WTC11 (cell line): Measurements from ENCODE around the gene HSPB6. TPM values are rescaled to one million over a fixed set of nuclear protein-coding genes. Genes with fewer than 3 reads are reported as not detected.

Experiments
- ATAC-seq: fragments of 200-7000 bp; cut with Tn5 transposase; 2 replicates; pipeline ENCODE4 v1.10.0; 2021; ENCODE audit warnings: mild to moderate bottlenecking, moderate library complexity
- CTCF ChIA-PET: fragments of 300-600 bp; sonication (Branson Sonifier 250); formaldehyde crosslinking; loops from one replicate; lab custom pipeline; 2021; ENCODE audit warnings: antibody characterized with exemption; lab: Charles Lee
- POLR2A ChIA-PET: fragments of 350-600 bp; sonication (Branson Sonifier 250); formaldehyde crosslinking; loops from one replicate; lab custom pipeline; 2021; ENCODE audit warnings: antibody characterized with exemption; lab: Charles Lee
- DNase-seq: peaks from one replicate; pipeline ENCODE4 v3.0.0; 2021; ENCODE audit warnings: low spot score
- H3K27ac Mint-ChIP-seq: 2 replicates; pipeline ENCODE4 v1.8.0; 2021; ENCODE audit warnings: mixed read lengths
- H3K27me3 Mint-ChIP-seq: 2 replicates; pipeline ENCODE4 v1.8.0; 2021; ENCODE audit warnings: low read depth, mild to moderate bottlenecking, moderate library complexity, mixed read lengths
- H3K36me3 Mint-ChIP-seq: 2 replicates; pipeline ENCODE4 v1.8.0; 2021; ENCODE audit warnings: mixed read lengths
- H3K4me1 Mint-ChIP-seq: 2 replicates; pipeline ENCODE4 v1.8.0; 2022; ENCODE audit warnings: mixed read lengths
- H3K4me3 Mint-ChIP-seq: 2 replicates; pipeline ENCODE4 v1.8.0; 2021; ENCODE audit warnings: mild to moderate bottlenecking, moderate library complexity, mixed read lengths
- H3K9me3 Mint-ChIP-seq: 2 replicates; pipeline ENCODE4 v1.8.0; 2021; ENCODE audit warnings: mixed read lengths
- AFF4 ChIP-seq: sonication (generic); formaldehyde crosslinking; IDR thresholded peaks from 2 replicates; pipeline ENCODE4 v1.8.1; 2023; ENCODE audit warnings: mild to moderate bottlenecking, missing genetic modification reagents, borderline replicate concordance
- CBFB ChIP-seq: sonication (generic); formaldehyde crosslinking; IDR thresholded peaks from 2 replicates; pipeline ENCODE4 v1.8.1; 2022; ENCODE audit warnings: mild to moderate bottlenecking, low read depth, missing genetic modification reagents
- E2F4 ChIP-seq: sonication (generic); formaldehyde crosslinking; IDR thresholded peaks from 2 replicates; pipeline ENCODE4 v1.8.1; 2022; ENCODE audit warnings: low read depth, mild to moderate bottlenecking, moderate library complexity, missing genetic modification reagents, borderline replicate concordance
- ESRRA ChIP-seq: sonication (generic); formaldehyde crosslinking; IDR thresholded peaks from 2 replicates; pipeline ENCODE4 v1.8.1; 2022; ENCODE audit warnings: mild to moderate bottlenecking, missing genetic modification reagents, borderline replicate concordance
- FOXJ3 ChIP-seq: sonication (generic); formaldehyde crosslinking; IDR thresholded peaks from 2 replicates; pipeline ENCODE4 v1.9.0; 2021; ENCODE audit warnings: missing genetic modification reagents, mild to moderate bottlenecking, borderline replicate concordance
- FOXP1 ChIP-seq: sonication (generic); formaldehyde crosslinking; IDR thresholded peaks from 2 replicates; pipeline ENCODE4 v1.8.0; 2022; ENCODE audit warnings: missing genetic modification reagents, mild to moderate bottlenecking, moderate library complexity, borderline replicate concordance
- FOXP4 ChIP-seq: sonication (generic); formaldehyde crosslinking; IDR thresholded peaks from 2 replicates; pipeline ENCODE4 v1.8.0; 2022; ENCODE audit warnings: mild to moderate bottlenecking, missing genetic modification reagents
- GABPB1 ChIP-seq: sonication (generic); formaldehyde crosslinking; IDR thresholded peaks from 2 replicates; pipeline ENCODE4 v1.8.1; 2023; ENCODE audit warnings: mild to moderate bottlenecking, missing genetic modification reagents
- GRHL2 ChIP-seq: fragments of 250-450 bp; sonication (Bioruptor Pico); IDR thresholded peaks from 2 replicates; pipeline ENCODE4 v1.8.0; 2022; ENCODE audit warnings: mild to moderate bottlenecking, moderate library complexity; ENCODE audit not compliant: insufficient replicate concordance, severe bottlenecking
- HMGA2 ChIP-seq: fragments of 250-450 bp; sonication (Bioruptor Pico); IDR thresholded peaks from 2 replicates; pipeline ENCODE4 v1.4.0; 2021; ENCODE audit warnings: mild to moderate bottlenecking, moderate library complexity
- JAZF1 ChIP-seq: fragments of 250-450 bp; sonication (Bioruptor Pico); IDR thresholded peaks from 2 replicates; pipeline ENCODE4 v1.9.0; 2021; ENCODE audit warnings: moderate library complexity, mild to moderate bottlenecking, inconsistent platforms
- MAX ChIP-seq: sonication (generic); formaldehyde crosslinking; IDR thresholded peaks from 2 replicates; pipeline ENCODE4 v1.8.0; 2022; ENCODE audit warnings: mild to moderate bottlenecking, missing genetic modification reagents
- MYBL2 ChIP-seq: sonication (generic); formaldehyde crosslinking; IDR thresholded peaks from 2 replicates; pipeline ENCODE4 v1.8.1; 2023; ENCODE audit warnings: mild to moderate bottlenecking, moderate library complexity, missing genetic modification reagents
- PRDM15 ChIP-seq: sonication (generic); formaldehyde crosslinking; IDR thresholded peaks from 2 replicates; pipeline ENCODE4 v1.8.0; 2022; ENCODE audit warnings: missing genetic modification reagents
- PREB ChIP-seq: sonication (generic); formaldehyde crosslinking; IDR thresholded peaks from 2 replicates; pipeline ENCODE4 v1.8.1; 2022; ENCODE audit warnings: mild to moderate bottlenecking, missing genetic modification reagents, moderate library complexity, borderline replicate concordance
- SMAD3 ChIP-seq: sonication (generic); formaldehyde crosslinking; IDR thresholded peaks from 2 replicates; pipeline ENCODE4 v1.8.0; 2022; ENCODE audit warnings: missing genetic modification reagents, mild to moderate bottlenecking, borderline replicate concordance
- SMAD4 ChIP-seq: sonication (generic); formaldehyde crosslinking; IDR thresholded peaks from 2 replicates; pipeline ENCODE4 v1.8.0; 2022; ENCODE audit warnings: mild to moderate bottlenecking, missing genetic modification reagents
- SP1 ChIP-seq: sonication (generic); formaldehyde crosslinking; conservative IDR thresholded peaks from 2 replicates; pipeline ENCODE4 v1.8.1; 2022; ENCODE audit warnings: missing genetic modification reagents
- USF1 ChIP-seq: sonication (generic); formaldehyde crosslinking; IDR thresholded peaks from 2 replicates; pipeline ENCODE4 v1.8.0; 2022; ENCODE audit warnings: mild to moderate bottlenecking, missing genetic modification reagents
- ZNF121 ChIP-seq: sonication (generic); formaldehyde crosslinking; IDR thresholded peaks from 2 replicates; pipeline ENCODE4 v1.8.0; 2023; ENCODE audit warnings: missing genetic modification reagents
- ZNF317 ChIP-seq: sonication (generic); formaldehyde crosslinking; IDR thresholded peaks from 2 replicates; pipeline ENCODE4 v1.8.1; 2023; ENCODE audit warnings: low read depth, mild to moderate bottlenecking, moderate library complexity, missing genetic modification reagents, borderline replicate concordance
- total RNA-seq: library from RNA; stranded (reverse); gene quantifications from 3 replicates; pipeline ENCODE4 v1.2.3, GENCODE V29; 2021

Gene HSPB6
- total RNA-seq, 1 experiment from 2014 or later: 1.7 TPM

- peak; percentile 44; the same call in 1 of the 2 replicates for TF ChIP-seq ESRRA (CRISPR knock-in tag)
- TF ChIP-seq SMAD3 (CRISPR knock-in tag): peak; percentile 81; the same call in 1 of the 2 replicates
- TF ChIP-seq GABPB1 (CRISPR knock-in tag): 0 out of 2 replicates have a peak, but pooled peaks have one; percentile 23
- peak; percentile 87 for TF ChIP-seq MAX (CRISPR knock-in tag)
- peak; percentile 33; the same call in 1 of the 2 replicates for TF ChIP-seq MYBL2 (CRISPR knock-in tag)
- no peak for TF ChIP-seq E2F4 (CRISPR knock-in tag)
- TF ChIP-seq ZNF317: no peak
- TF ChIP-seq USF1 (CRISPR knock-in tag): peak; percentile 62; the same call in 1 of the 2 replicates
- TF ChIP-seq CBFB (CRISPR knock-in tag): no peak
- peak; percentile 81 for TF ChIP-seq ZNF121
- TF ChIP-seq FOXP1 (CRISPR knock-in tag): 0 out of 2 replicates have a peak, but pooled peaks have one; percentile 29
- TF ChIP-seq SP1 (CRISPR knock-in tag): peak; percentile 32; the same call in 1 of the 2 replicates
Measured at GRCh38 chr19:35797663-35798062, 40.8 kb upstream of the HSPB6 start (continued).

GRCh38 chr19:35796645-35797542 is 40.1 kb upstream of the HSPB6 start:
- Mint-ChIP-seq H3K27me3 (peaks cover 54% of the 10 kb centered on the region), H3K9me3 (no peaks in the 10 kb centered on the region), H3K4me1 (peaks cover 12% of the 10 kb centered on the region), H3K4me3 (peak overlapping the region; percentile 69), H3K27ac (no peak overlapping the region), H3K36me3 (no peaks in the 10 kb centered on the region)
- ChIA-PET CTCF (interaction anchor here (0.6 to 3.3 kb wide), 5 partner anchors 12 to 180 kb away, joined by 3 to 26 read pairs (median 5); no protein-coding TSS in a partner anchor), POLR2A (no interaction called here)
- ATAC-seq (0 out of 2 replicates have a peak, but pooled peaks have one; percentile 7), DNase-seq (no peak)
- TF ChIP-seq HMGA2 (CRISPR knock-in tag) (no peak), JAZF1 (CRISPR knock-in tag) (no peak), GRHL2 (CRISPR knock-in tag) (no peak), AFF4 (CRISPR knock-in tag) (no peak), PREB (CRISPR knock-in tag) (no peak), FOXP4 (CRISPR knock-in tag) (no peak), ZNF317 (no peak), FOXJ3 (CRISPR knock-in tag) (no peak), PRDM15 (CRISPR knock-in tag) (no peak), SMAD4 (CRISPR knock-in tag) (no peak)
